Naive thymus-derived CD8-positive, alpha-beta T cell (primary cell): Measurements from ENCODE around the gene DGKE. TPM values are rescaled to one million over a fixed set of nuclear protein-coding genes. Genes with fewer than 3 reads are reported as not detected.

Source experiments
- ATAC-seq, 2 donors: fragments of 150-1000 bp; cut with Tn5 transposase in 1 of 2; sonication (Bioruptor Pico), chemical (Tn5 transposase) in 1 of 2; 1 replicate in 1 of 2; 2 replicates in 1 of 2; pipeline ENCODE4 v1.10.0; 2021; ENCODE audit warnings: mild to moderate bottlenecking in 2 of 2, moderate library complexity in 2 of 2
- POLR2A ChIA-PET: fragments of 350-600 bp; sonication (Branson Sonifier 250); formaldehyde crosslinking; loops from one replicate; lab custom pipeline; 2021; ENCODE audit warnings: antibody characterized with exemption; lab: Charles Lee
- DNase-seq, 10 donors: peaks; one replicate each; pipeline versions ENCODE4 v3.0.0 to v3.0.0-alpha.2; 2020 to 2022
- H3K27ac Mint-ChIP-seq, 10 donors: one replicate each; pipeline ENCODE4 v1.8.0; 2020 to 2022; ENCODE audit warnings: mild to moderate bottlenecking in 10 of 10, mixed read lengths in 10 of 10, moderate library complexity in 4 of 10, inconsistent platforms in 1 of 10
- H3K27me3 Mint-ChIP-seq, 5 donors: one replicate each; pipeline ENCODE4 v1.8.0; 2021 to 2022; ENCODE audit warnings: mixed read lengths in 5 of 5
- H3K36me3 Mint-ChIP-seq, 3 donors: one replicate each; pipeline ENCODE4 v1.8.0; 2020 to 2022; ENCODE audit warnings: mixed read lengths in 3 of 3, mild to moderate bottlenecking in 2 of 3, inconsistent platforms in 1 of 3
- H3K4me1 Mint-ChIP-seq, 4 donors: one replicate each; pipeline ENCODE4 v1.8.0; 2021 to 2022; ENCODE audit warnings: mixed read lengths in 4 of 4
- H3K4me3 Mint-ChIP-seq, 10 donors: one replicate each; pipeline ENCODE4 v1.8.0; 2020 to 2022; ENCODE audit warnings: mild to moderate bottlenecking in 10 of 10, mixed read lengths in 10 of 10, moderate library complexity in 6 of 10, inconsistent platforms in 1 of 10
- H3K9me3 Mint-ChIP-seq, 9 donors: one replicate each; pipeline ENCODE4 v1.8.0; 2020 to 2022; ENCODE audit warnings: mixed read lengths in 9 of 9, mild to moderate bottlenecking in 3 of 9, inconsistent platforms in 1 of 9, moderate library complexity in 1 of 9
- polyA plus RNA-seq, 3 donors: library from polyadenylated mRNA; unstranded; fragments of 300-500 nt; fragmentation: Illumina TruSeq; gene quantifications; one replicate each; pipeline ENCODE4 v1.2.3, GENCODE V29; 2021
- total RNA-seq, 8 experiments: library from RNA in 2 of 8; stranded (reverse) in 2 of 8; gene quantifications; one replicate each; pipeline ENCODE4 v1.2.3 and lab custom pipeline; 2021 to 2026

The DGKE gene
- total and polyA plus RNA-seq, 5 experiments from 2014 or later, result 3.8 to 45.8 (median 4.7) TPM

DNA sequence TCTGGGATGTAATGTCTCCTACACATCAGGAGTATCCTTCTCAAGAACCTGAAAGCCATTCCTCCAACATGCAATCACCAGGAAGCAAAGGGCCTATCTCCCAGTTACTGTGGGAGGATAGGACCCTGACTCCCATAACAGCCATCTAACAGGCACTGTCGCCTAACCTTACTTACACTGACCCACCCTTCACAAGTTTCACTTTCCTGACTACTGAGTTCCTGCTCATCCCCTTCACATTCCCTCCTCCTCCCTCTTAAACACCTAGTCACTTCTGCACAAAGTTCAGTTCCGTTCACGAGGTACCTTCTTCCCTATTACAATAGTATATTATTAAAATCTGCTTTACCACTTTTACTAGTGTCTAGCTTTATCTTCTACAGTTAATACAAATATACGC is 1.5 kb upstream of the DGKE start:
- Mint-ChIP-seq H3K27me3 (no peaks in the 10 kb centered on the region), H3K27ac (peak overlapping the region in 9 of 10 donors; percentile 29 to 97 (median 83)), H3K9me3 (no peaks in the 10 kb centered on the region), H3K4me3 (peak overlapping the region; percentile 67 to 96 (median 88)), H3K36me3 (peaks cover 0 to 39% (median 8%) of the 10 kb centered on the region in 3 donors), H3K4me1 (peaks cover 27 to 61% (median 60%) of the 10 kb centered on the region in 4 donors)
- POLR2A ChIA-PET, result interaction anchor here (0.6 to 3.1 kb wide), 5 partner anchors 10 to 252 kb away, joined by 3 to 18 read pairs (median 5); partner anchors contain the start of genes AKAP1, NOG and TRIM25
- ATAC-seq (no peak), DNase-seq (no peak)

DNA sequence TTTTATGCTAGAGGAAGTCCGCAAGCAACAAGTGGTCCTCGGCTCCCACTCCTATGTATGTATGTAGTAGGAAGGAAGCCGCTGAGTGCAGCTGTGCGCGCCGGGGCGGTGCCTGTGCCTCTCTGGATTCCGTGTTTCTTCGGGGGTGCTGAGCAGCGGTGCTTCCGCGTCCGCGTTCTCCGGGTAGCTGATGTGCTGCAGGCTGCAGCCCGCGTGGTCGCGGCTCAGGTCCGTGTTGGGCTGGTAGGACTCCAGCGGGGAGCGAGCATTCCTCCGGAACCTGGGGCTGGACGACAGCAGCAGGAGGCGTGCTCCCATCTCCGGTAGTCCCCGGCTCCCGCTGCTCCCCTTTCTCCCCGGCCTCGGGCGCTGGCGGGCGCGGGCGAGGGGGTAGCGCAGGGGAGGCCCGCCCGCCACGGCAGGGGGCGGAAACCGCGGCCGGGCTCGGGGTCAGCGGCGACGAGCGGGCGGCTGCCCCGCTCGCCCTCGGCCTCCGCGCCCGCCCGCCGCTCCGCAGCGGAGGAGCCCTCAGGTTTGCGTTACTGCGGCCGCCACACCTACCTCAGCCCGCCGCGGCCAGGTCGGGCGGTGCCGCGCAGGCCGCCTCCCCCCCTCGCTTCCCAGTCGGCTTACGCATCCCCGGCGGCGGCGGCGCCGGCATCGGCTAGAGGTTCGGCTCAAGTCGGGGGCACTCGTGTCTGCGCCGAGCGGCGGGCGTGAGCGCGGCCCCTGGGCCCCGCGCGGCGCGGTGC is 718 bp upstream of the DGKE start:
- H3K27me3 Mint-ChIP-seq, result no peaks in the 10 kb centered on the region
- ATAC-seq (peak; percentile 62 to 65), DNase-seq (peak; percentile 47 to 80 (median 58))
- peak overlapping the region; percentile 87 to 98 (median 94) for H3K4me3 Mint-ChIP-seq
- H3K27ac Mint-ChIP-seq, result peak overlapping the region; percentile 60 to 97 (median 89)
- POLR2A ChIA-PET, result interaction anchor here (0.6 to 3.1 kb wide), 8 partner anchors 9 to 1595 kb away, joined by 3 to 20 read pairs (median 6); partner anchors contain the start of genes AKAP1, NOG and TRIM25
- peaks cover 33 to 68% (median 67%) of the 10 kb centered on the region in 4 donors for H3K4me1 Mint-ChIP-seq
- H3K36me3 Mint-ChIP-seq, result peaks cover 0 to 39% (median 8%) of the 10 kb centered on the region in 3 donors
- H3K9me3 Mint-ChIP-seq, result no peaks in the 10 kb centered on the region

DNA sequence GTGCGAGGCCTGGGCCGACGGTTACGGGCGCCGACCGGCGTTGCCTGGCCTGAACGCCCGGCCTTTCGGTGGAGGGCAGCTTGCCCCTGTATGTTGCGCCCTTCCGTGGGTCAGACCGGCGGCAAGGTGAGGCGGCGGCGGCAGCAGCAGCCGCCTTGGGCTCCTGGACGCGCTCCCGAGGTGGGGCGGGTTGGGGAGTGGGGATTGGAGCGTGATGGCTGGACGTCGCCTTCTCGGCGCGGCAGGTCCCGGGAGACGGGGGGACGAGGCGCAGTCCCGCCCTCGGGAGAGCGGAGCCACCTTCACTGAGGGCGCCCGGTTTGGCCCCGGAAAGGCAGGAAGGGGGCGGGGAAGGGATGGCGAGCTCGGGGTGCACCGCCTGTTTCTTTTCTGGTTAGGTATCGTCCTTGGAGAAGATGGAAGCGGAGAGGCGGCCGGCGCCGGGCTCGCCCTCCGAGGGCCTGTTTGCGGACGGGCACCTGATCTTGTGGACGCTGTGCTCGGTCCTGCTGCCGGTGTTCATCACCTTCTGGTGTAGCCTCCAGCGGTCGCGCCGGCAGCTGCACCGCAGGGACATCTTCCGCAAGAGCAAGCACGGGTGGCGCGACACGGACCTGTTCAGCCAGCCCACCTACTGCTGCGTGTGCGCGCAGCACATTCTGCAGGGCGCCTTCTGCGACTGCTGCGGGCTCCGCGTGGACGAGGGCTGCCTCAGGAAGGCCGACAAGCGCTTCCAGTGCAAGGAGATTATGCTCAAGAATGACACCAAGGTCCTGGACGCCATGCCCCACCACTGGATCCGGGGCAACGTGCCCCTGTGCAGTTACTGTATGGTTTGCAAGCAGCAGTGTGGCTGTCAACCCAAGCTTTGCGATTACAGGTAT is 671 bp downstream of the DGKE start:
- ATAC-seq (peak; percentile 42 to 51), DNase-seq (peak; percentile 55 to 84 (median 65))
- Mint-ChIP-seq H3K9me3 (no peaks in the 10 kb centered on the region), H3K27ac (peak overlapping the region; percentile 79 to 95 (median 94)), H3K36me3 (peaks cover 0 to 38% (median 8%) of the 10 kb centered on the region in 3 donors), H3K27me3 (no peaks in the 10 kb centered on the region), H3K4me1 (peaks cover 31 to 77% (median 68%) of the 10 kb centered on the region in 4 donors), H3K4me3 (peak overlapping the region; percentile 89 to 98 (median 96))
- POLR2A ChIA-PET, result interaction anchor here (0.6 to 3.1 kb wide), 9 partner anchors 10 to 1596 kb away, joined by 3 to 20 read pairs (median 4); partner anchors contain the start of genes NOG and TRIM25

DNA sequence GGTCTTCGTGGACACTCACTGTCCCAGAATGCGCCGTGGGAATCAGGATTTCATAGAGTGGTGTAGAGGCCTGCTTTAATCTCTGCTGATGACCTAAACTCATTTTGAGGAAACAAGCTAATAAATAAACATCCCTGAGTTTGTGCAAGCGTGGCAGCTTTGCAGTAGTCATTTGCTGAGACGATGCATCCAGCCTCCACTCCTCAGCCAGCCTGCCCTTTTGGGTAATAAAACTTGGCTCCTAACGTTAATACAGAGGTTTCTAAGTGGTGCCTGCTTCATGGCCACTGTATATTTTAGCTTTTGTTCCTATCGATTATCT is 1.3 kb downstream of the DGKE start:
- POLR2A ChIA-PET, result interaction anchor here (1.3 to 3.1 kb wide), 5 partner anchors 9 to 241 kb away, joined by 4 to 20 read pairs (median 17); partner anchors contain the start of genes NOG and TRIM25
- no peak for ATAC-seq
- peak overlapping the region; percentile 89 to 98 (median 96) for H3K4me3 Mint-ChIP-seq
- peak overlapping the region; percentile 79 to 95 (median 94) for H3K27ac Mint-ChIP-seq
- H3K9me3 Mint-ChIP-seq, result no peaks in the 10 kb centered on the region
- no peak for DNase-seq
- H3K4me1 Mint-ChIP-seq, result peaks cover 31 to 75% (median 66%) of the 10 kb centered on the region in 4 donors
- H3K27me3 Mint-ChIP-seq, result no peaks in the 10 kb centered on the region
- peaks cover 0 to 35% (median 6%) of the 10 kb centered on the region in 3 donors for H3K36me3 Mint-ChIP-seq

DNA sequence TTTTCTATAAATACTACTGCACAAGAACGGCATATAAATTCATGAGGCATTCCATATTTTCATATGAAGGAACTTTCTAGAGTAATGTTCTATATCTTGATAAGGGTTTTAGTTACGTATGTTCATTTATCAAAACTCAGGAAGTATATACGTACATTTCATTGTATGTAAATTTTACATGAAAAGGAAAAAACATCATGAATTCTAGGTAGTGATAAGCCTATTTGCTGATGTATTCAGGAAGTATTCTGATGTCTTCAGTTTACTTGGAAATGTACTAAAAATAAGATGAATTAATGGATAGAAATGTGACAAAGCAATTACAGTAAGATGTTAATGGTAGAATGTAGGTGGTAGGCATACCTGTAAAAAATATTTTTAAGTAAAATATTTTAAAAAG is 4.7 kb downstream of the DGKE start:
- Mint-ChIP-seq H3K9me3 (no peaks in the 10 kb centered on the region), H3K27ac (peak overlapping the region in 1 of 10 donors; percentile 35), H3K36me3 (peaks cover 0 to 44% (median 3%) of the 10 kb centered on the region in 3 donors), H3K4me3 (peak overlapping the region in 5 of 10 donors; percentile 24 to 44 (median 36)), H3K27me3 (no peaks in the 10 kb centered on the region), H3K4me1 (peaks cover 17 to 49% (median 41%) of the 10 kb centered on the region in 4 donors)
- POLR2A ChIA-PET, result interaction anchor here (0.7 to 0.8 kb wide), 2 partner anchors 12 to 24 kb away, joined by 3 read pairs; no protein-coding TSS in a partner anchor
- ATAC-seq (no peak), DNase-seq (no peak)

DNA sequence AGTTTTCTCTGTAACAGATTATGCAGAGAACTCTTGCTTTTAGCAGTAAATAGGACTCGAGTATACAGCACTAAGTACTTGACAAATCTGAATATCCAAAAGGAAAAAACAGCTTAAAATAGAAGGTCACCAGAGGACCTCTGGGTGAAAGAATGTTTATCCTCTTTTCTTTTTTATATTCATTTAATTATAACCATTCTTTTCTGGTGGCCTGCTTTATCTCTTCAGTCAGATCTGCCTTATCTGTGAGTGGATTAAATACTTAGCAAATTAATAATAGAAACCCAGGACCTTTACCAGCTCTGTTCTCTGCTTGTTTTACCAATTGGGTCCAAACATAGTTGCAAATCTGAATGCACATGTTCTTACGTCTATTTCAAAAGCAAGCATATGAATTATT is 8.6 kb downstream of the DGKE start:
- Mint-ChIP-seq H3K9me3 (no peaks in the 10 kb centered on the region), H3K36me3 (peaks cover 0 to 55% (median 11%) of the 10 kb centered on the region in 3 donors), H3K4me1 (peaks cover 8 to 26% (median 19%) of the 10 kb centered on the region in 4 donors), H3K4me3 (no peak overlapping the region), H3K27ac (peak overlapping the region in 1 of 10 donors; percentile 15), H3K27me3 (no peaks in the 10 kb centered on the region)
- POLR2A ChIA-PET, result interaction anchor here (1.0 kb wide), 1 partner anchor 10 kb away, joined by 4 read pairs; no protein-coding TSS in a partner anchor
- no peak for DNase-seq
- no peak for ATAC-seq

DNA sequence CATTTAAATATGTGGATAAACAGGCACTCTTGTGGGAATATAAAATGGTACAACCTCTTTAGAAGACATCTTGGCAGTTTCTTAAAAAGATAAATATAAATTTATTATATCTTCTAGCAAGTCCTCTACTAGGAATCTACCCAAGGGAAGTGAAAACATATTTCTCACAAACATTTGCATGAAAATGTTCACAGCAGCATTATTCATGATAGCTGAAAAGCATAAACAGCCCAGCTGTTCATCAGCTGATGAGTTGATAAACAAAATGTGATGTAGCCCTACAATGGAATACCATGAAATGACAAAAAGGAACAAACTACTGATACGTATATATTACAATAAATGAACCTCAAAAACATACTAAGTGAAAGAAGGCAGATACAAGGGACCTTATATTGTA is 12.0 kb downstream of the DGKE start:
- Mint-ChIP-seq H3K27me3 (no peaks in the 10 kb centered on the region), H3K36me3 (peaks cover 0 to 61% (median 19%) of the 10 kb centered on the region in 3 donors), H3K4me1 (peaks cover 9 to 25% (median 17%) of the 10 kb centered on the region in 4 donors), H3K4me3 (no peak overlapping the region), H3K9me3 (no peaks in the 10 kb centered on the region), H3K27ac (peak overlapping the region in 1 of 10 donors; percentile 31)
- POLR2A ChIA-PET, result no interaction called here
- no peak for DNase-seq
- no peak for ATAC-seq

DNA sequence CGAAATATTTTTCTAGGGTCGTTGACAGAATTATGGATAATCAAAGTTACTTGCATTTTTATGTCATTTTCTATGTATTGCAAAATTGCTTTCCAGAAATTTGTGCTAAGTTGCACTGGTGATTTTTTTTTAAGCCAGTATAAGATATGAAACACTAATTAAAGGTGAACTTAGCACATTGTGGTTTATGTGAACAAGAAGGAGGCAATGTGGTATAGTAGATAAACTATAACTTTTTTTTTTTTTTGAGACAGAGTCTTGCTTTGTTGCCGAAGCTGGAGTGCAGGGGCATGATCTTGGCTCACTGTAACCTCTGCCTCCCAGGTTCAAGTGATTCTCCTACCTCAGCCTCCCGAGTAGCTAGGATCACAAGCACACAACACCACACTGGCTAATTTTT is 13.2 kb downstream of the DGKE start:
- peaks cover 14 to 32% (median 24%) of the 10 kb centered on the region in 4 donors for H3K4me1 Mint-ChIP-seq
- H3K27ac Mint-ChIP-seq, result no peak overlapping the region
- H3K27me3 Mint-ChIP-seq, result no peaks in the 10 kb centered on the region
- no peaks in the 10 kb centered on the region for H3K9me3 Mint-ChIP-seq
- POLR2A ChIA-PET, result no interaction called here
- H3K36me3 Mint-ChIP-seq, result peaks cover 0 to 68% (median 23%) of the 10 kb centered on the region in 3 donors
- no peak for ATAC-seq
- no peak for DNase-seq
- no peak overlapping the region for H3K4me3 Mint-ChIP-seq

DNA sequence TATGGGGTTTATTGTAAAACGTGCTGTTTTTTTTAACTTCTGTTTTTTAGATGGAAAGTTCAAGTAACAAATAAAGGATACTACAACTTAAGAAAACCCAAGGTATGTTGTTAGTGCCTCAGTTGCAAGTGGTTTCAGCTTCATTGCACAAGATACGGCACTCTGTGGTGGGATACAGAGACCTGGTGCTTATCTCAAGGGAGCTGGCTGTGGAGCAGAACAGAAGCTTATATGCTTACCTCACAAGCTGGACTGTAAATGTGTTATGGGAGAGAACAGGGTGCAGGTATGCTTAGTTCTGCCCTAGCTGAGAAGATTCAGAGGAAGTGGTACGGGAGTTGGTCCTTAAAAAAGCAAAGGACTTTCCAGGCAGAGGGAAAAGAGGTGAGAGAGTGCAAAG is 15.2 kb downstream of the DGKE start:
- H3K9me3 Mint-ChIP-seq, result no peaks in the 10 kb centered on the region
- POLR2A ChIA-PET, result no interaction called here
- peaks cover 0 to 72% (median 19%) of the 10 kb centered on the region in 3 donors for H3K36me3 Mint-ChIP-seq
- DNase-seq (no peak), ATAC-seq (no peak)
- H3K4me3 Mint-ChIP-seq, result no peak overlapping the region
- no peaks in the 10 kb centered on the region for H3K27me3 Mint-ChIP-seq
- peak overlapping the region in 1 of 10 donors; percentile 81 for H3K27ac Mint-ChIP-seq
- peaks cover 12 to 29% (median 24%) of the 10 kb centered on the region in 4 donors for H3K4me1 Mint-ChIP-seq

DNA sequence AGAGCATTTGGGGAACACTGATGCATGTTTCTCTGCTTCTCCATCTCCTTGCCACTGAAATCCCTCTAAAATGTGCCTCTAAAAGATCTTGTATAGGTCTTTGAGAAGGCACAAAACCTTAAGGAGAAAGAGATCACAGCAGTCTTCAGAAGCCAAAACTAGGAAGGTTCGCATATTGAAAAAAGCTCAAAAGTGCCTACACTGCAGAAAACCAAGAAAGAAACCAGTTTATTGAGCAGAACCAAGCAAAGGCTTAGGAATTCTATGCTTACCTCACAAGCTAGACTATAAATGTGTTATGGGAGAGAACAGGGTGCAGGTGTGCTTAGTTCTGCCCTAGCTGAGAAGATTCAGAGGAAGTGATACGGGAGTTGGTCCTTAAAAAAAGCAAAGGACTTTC is 16.6 kb downstream of the DGKE start:
- H3K27ac Mint-ChIP-seq, result peak overlapping the region; percentile 1 to 85 (median 34)
- no peaks in the 10 kb centered on the region for H3K9me3 Mint-ChIP-seq
- H3K36me3 Mint-ChIP-seq, result peaks cover 0 to 71% (median 22%) of the 10 kb centered on the region in 3 donors
- H3K27me3 Mint-ChIP-seq, result no peaks in the 10 kb centered on the region
- peaks cover 12 to 29% (median 24%) of the 10 kb centered on the region in 4 donors for H3K4me1 Mint-ChIP-seq
- DNase-seq, result no peak
- ATAC-seq, result peak in 1 of 2 donors; percentile 14
- POLR2A ChIA-PET, result interaction anchor here (0.8 to 2.8 kb wide), 4 partner anchors 12 to 64 kb away, joined by 3 to 8 read pairs (median 6); partner anchors contain the start of genes C17orf67 and DGKE
- H3K4me3 Mint-ChIP-seq, result peak overlapping the region in 6 of 10 donors; percentile 8 to 63 (median 28)

DNA sequence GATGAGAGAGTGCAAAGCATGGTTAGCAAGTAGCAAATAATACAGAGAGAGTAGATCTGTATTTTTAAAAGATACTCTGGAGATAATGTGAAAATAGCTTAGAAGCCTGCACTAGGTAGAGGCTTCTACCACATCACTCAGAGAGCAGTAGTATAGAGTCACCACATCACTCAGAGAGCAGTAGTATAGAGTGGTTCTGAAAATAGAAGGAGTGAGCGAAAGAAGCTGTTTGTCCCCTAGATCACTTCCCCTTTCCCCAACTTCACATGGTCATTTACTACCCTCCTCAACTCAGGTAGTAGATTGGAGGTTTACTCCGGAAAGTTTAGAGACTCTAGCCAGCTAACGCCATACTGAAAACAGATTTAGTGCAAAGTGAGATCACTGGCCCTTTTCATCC is 17.1 kb downstream of the DGKE start:
- peaks cover 0 to 73% (median 23%) of the 10 kb centered on the region in 3 donors for H3K36me3 Mint-ChIP-seq
- ATAC-seq, result peak; percentile 88 to 94

More for the DNA sequence above, 17.1 kb downstream of the DGKE start:
- peak overlapping the region; percentile 1 to 85 (median 35) for H3K27ac Mint-ChIP-seq
- peak overlapping the region in 7 of 10 donors; percentile 8 to 63 (median 27) for H3K4me3 Mint-ChIP-seq
- peaks cover 12 to 29% (median 24%) of the 10 kb centered on the region in 4 donors for H3K4me1 Mint-ChIP-seq
- POLR2A ChIA-PET, result interaction anchor here (0.8 to 2.8 kb wide), 3 partner anchors 13 to 64 kb away, joined by 3 to 8 read pairs (median 4); partner anchors contain the start of genes C17orf67 and DGKE
- no peaks in the 10 kb centered on the region for H3K27me3 Mint-ChIP-seq
- peak in 3 of 10 donors; percentile 10 to 46 (median 41) for DNase-seq
- H3K9me3 Mint-ChIP-seq, result no peaks in the 10 kb centered on the region
